ENCODE data around the gene MORC2.

Gene MORC2

DNA sequence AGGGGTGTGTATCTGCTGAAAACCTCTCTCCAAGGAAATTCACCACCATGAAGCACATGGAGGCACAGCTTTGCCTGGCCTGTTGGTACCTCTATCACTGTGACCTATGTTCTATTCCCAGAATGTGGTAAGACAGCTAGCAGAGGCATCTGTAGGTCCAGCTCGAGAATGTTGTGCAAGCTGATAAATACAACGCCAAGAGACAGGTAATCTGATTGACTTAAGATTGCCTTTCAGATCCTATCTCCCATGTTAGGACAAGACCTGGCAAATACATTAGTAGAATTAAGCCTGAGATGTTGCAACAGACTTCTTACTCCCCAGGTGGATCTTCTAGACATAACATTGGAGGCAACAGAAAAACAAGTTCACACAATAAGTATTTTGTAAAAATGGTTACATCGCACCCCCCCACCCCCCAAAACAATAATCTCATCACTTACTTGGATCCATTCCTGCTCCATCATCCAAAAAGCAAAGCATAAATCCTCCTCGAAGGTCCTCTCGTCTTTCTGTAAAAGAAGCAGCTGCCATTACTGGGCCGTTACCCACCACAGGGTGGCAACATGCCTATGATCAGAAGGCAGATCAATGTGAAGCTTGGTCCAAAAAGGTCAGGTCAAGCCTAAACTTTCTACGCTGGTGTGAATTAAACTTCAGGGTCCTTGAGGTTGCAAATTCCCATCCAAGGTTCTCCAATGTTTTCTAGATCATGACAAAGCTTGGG, 18.5 kb downstream of the MORC2 start:
- no peak for DNase-seq (ENCODE audit: low spot score)

DNA sequence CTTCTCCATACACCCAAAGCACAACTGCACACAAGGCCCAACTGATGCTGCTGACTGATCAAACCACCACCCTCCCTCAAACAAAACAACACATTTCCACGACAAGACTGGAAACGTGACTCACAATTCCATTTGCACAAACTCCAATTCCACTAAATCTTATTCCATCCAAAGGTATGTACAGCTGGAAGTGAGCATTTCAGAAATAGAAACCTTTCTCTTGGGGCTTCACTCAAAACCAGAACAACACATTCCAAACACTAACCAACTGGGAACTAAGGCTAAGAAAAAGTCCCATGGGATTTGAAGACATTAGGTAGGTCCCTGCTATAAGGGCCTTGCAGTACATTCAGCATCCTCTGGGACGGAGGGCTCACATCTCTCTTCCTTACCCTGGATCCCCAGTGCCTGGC, 19.6 kb downstream of the MORC2 start:
- no peak for DNase-seq (ENCODE audit: low spot score)

DNA sequence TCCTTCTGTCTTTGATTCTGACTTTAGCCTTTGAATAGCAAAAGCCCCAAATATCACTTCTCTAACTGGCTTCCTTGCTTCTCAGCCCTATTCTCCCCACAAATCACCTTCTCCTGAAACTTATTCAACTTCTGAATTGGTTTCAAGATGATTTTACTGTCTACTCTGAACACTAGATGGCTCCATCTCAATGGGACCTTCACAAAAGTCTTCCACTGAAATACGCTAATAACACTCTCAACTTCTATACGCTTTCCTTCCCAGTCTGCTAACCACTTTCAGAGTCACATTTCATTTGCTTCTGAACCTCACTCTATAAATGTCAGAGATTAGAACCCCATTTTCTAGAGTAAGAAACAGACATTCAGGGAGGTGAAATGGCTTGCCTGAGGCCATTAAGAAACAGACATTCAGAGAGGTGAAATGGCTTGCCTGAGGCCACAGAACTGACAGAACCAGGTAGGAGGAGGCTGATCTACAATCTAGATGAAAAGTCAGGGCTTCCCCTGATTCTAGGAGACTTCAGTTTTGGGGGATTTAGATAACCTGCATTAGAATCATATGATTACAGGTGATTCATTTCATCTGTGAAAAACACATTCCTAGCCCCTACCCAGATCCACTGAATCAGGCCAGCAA, 20.6 kb downstream of the MORC2 start:
- DNase-seq (ENCODE audit: low spot score), result peak; percentile 37

DNA sequence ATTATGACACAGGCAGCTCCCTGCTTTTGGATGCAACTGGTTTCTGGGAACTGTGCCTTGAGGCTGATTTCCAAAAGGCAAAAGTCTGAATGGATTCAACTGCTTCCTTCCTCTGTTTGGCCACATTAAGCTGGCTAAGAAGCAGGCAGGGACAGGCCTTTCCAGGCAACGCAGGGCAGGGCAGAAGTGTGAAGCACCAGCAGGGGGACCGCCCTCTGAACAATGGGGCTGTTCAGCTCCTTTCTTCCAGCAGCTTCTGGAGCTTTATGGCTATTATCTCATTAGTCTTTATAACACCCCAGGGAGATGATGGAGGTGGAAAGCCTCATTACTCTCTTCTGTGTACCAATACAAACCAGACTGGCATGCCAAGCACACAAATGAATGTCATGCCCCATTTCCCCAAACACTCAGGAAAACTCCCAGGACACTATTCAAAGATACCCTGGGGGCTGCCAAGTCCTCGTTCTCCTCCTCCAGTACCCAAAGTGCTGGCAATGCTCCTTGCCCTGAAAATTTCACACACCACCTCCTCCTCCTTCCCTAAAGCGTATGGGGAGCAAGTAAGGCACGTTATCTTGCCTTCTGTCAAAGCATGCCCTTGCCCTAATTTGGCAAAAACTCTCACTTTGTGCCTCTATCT, 21.3 kb downstream of the MORC2 start:
- no peak for DNase-seq (ENCODE audit: low spot score)

DNA sequence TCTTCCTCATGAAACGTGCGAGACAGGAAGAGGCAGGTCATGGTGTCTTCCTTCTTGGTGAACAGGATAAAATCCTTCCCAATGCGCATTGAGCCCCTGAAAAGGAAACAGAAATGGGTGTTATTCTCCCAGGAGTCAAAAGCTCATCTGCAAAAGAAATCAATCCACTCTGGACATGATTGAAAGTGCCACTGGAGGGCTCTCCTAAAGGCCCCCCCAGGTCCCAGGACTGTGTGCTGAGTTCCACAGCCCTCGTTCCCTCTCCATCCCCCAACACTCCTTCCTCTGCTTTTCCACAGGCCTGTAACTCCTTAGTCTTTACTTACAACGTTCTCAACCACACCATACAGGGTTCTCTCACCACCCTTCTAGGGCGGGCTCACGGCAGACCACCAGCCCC, 22.2 kb downstream of the MORC2 start:
- DNase-seq (ENCODE audit: low spot score), result no peak

DNA sequence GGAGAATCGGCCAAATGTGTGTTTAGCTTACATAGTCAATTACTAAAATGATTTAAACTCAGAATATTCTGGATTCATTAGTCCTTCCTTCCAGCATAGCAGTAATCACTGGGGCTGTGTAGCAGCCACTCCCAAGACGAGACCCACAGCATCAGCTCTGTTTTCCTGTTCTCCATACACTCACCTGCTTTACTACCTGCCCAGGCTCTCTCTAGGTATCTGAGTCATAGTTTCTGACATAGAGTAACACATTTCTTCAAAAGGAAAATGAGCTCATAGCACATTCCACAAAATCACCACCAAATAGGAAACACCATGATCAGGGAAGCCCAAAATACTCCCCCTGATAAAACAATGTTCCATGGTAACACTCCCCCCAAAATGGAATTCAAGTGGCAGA, 22.9 kb downstream of the MORC2 start:
- no peak for DNase-seq (ENCODE audit: low spot score)

DNA sequence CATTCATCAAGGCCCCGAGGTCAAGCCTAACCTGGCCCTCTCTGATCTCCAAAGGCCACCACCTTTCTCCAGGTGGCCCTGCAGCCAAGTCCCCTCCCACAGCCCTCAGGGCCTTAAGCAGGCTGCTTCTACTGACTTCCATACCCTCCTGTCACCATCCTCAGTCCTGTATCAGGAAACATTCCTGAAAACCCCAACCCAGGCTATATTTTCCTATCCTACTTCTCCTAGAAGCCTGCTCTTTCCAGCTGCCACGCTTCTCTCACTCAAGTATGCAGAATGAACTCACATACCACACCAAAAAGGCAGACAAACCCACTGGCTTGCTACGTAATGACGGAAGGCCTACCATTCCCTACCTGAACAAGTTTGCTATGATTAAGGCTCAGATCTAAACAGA, 23.6 kb downstream of the MORC2 start:
- no peak for DNase-seq (ENCODE audit: low spot score)

DNA sequence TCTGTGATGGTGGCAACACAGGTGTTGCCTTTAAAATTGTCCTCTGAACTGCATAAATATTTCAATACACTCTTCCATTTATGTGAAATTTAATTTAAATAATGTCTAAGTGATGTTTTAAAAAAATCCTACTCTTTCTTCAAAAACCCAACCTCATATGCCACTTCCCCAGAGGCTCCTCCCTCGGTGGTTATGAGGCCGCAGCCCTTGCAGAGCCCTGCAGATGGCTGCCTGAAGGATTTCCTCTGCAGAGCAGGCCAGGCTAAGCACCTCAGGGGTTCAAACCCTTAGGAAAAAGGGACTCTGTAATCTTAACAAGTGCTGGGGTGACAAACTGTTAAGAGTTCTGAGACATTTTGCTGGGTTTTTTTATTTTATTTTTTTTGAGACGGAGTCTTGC, 25.2 kb downstream of the MORC2 start:
- peak; percentile 55 for DNase-seq (ENCODE audit: low spot score)

DNA sequence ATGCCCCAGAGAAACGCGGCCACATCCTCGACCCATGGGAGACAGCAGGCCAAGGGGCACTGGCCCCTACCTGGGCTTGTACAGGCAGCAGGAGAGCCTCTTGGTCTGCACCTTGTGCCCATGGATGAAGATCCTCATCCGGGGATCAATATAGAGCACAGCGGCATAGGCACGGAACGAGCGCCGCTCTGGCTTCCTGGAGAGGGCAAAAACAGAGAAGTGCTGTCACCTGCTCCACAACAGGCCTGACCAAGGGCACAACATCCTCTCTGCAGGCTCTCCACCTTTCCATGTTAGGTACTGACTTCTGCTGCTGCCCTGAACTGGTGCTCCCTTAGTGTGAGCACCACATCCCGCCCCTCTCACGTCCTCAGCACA, 27.2 kb downstream of the MORC2 start:
- DNase-seq (ENCODE audit: low spot score), result no peak

DNA sequence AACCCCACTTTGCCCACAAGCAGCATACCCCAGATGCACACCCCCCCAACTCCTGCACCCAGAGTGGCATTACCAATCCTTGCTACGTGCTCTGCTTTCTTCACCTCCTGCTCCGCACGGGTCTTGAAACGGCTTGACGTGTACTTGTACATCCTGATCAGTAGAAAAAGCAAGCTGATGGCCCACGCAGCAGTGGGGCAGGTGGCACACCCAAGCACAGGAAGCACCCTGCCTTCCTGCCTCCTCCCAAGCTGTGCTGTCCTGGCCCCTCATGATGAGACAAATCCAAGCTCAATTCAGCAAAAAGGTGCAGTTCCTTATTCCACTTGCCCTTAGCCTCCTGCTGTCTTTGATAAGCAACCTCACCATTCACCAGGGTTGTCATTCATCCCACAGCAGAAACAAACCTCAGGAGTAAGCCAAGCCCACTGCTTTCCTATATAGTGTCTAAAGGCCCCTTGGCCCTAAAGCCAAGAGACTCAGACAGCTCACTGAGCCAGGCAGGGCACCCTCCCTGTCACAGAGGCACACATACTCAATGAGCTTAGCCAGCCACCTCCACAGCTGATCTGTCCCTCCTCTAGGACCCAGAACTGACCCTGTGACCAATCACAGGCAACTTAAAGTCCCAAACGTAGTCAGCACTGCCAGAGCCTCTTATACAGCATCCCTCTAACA, 27.8 kb downstream of the MORC2 start:
- peak; percentile 43 for DNase-seq (ENCODE audit: low spot score)

DNA sequence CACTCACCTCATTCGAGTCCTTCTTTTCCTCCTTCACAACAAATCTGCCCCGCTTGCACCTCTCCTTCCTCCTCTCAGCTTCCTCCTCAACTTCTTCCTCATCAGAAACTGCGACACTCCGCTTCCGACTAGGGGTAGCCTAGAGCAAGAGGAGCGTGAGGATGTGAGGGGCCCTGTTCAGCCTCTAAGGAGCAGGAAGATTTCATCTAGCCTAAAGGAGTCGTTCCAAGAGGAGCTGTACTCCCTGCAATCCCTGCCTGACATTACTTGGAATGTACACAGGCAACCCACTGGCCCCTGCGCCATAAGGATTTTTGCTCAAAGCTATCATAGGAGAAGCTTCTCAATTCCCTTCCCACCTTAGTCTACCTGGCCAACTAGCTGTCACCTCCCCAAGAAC, 34.5 kb downstream of the MORC2 start:
- no peak for DNase-seq (ENCODE audit: low spot score)

DNA sequence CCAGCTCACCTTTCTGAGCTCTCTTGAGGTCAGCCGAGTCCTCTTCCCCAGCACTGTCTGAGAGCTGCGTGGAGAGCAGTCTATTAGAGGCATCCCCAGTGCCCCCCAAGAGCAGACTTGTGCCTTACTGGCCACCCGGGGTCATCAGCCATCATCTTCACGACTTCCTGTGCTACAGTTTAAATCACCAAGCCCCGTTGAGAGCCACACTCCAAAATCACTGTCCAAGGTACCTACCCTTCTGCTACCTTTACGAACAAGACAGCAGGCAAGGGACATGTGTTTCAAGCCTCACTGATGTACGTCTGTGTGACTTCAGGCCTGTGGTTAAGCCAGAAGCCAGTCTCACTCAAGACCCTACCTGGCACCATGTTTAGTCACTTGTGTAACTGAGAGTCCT, 35.1 kb downstream of the MORC2 start:
- DNase-seq (ENCODE audit: low spot score), result no peak

DNA sequence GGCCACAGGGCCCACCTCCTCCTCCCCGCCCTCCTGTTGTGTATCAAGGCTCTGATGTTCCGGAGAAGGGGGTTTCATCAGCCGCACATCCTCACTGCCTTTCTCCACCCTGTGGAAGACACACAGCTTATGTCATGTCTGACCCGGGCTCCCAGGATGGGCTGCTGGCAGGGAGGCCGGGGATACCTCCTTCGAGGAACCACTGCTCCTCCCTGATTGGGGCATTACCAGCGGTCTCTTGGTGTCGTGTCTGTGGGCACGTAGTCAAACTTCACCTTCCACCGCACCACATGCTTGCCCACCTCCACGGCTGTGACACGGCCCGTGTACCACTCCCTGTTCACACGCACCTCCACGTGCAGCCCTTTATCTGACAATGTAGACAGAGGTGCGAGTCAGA, 35.9 kb downstream of the MORC2 start:
- DNase-seq (ENCODE audit: low spot score), result no peak

DNA sequence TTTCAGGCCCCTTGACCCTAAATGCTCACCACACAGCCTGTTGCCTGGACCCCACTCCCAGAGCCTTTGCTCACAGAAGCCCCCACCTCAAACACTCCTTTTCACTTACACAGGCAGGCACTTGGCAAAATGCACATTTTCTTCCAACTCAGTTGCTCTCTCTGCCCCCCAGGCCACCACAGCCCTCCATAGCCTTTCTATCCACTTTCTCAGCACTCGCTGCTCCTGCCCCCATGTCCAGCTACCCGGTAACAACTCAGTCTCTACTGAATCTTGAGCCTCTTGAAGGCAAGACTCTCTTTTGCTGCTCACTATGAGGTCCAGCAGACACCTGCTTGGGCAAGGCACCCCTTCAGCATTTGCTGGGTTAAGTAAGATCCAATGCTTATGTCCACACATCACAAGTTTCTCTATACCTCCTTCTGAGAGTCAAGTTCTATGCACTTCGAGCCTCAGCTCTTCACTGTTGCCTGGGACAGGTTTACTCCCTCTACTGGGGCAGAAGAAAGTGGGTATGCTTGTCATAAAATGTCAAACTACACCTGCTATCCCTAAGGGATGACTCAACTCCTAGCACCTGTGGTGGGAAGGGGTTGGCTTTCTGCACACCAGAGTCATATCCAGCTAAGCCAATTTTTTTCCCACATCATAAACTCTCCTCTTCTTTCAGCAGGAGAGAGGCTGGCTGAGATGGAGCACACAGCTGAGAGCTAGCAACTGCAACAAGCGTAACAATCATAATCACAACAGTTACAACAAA, 36.9 kb downstream of the MORC2 start:
- no peak for DNase-seq (ENCODE audit: low spot score)

DNA sequence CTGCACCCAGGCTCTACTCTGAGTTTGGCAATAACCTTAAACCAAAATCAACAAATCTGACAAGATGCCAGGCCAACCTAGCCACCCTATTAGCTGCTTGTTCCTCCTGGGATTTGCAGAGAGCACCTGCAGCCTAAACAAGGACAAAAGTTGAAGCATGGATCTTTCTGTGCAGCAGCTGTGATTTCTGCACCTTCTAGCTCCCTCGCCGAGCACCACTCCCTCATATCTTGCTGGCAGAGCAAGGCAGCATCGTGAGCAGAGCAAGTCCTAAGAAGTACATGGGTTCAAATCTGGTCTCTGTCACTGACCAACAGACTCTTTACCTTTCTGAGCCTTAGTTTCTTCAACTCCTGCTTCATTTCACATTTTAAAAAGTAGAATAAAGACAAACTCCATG, 38.3 kb downstream of the MORC2 start:
- no peak for DNase-seq (ENCODE audit: low spot score)

DNA sequence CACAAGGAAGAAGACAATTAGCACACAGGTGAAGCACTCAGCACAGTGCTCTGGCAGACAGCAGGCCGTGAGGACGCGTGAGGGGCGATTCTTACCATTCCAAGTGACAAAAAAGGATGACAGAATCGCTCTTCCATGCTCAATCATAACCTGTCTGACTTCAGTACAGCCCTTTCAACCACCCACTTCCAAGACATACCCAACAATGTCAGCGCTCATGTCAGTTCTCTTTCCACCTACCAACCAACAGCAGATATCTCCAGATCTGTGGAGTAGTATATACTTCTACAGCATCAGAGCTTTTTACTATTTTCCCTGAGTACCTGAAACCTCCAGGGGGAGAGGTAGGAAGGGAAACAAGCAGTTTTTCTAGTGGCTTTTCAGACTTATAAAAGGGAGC, 40.2 kb downstream of the MORC2 start:
- no peak for DNase-seq (ENCODE audit: low spot score)

DNA sequence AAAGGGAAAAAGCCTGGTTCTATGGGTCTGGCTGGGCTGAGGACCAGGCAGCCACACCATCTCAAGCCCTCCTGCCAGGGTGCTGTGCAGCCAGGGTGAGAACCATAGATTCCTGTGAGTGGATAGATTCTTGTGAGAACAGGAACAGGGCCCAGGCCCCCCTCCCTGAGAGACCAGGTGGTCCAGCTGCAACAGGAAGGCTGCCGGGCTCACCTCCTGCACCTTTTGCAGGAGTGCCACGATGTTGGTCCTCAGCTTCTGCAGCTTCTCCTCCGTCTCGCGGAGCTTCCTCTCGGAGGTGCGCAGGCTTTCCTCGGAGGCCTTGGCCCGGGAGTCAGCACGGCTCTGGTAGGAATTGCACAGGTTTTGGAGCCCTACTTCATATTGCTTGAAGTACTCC, 40.8 kb downstream of the MORC2 start:
- no peak for DNase-seq (ENCODE audit: low spot score)

DNA sequence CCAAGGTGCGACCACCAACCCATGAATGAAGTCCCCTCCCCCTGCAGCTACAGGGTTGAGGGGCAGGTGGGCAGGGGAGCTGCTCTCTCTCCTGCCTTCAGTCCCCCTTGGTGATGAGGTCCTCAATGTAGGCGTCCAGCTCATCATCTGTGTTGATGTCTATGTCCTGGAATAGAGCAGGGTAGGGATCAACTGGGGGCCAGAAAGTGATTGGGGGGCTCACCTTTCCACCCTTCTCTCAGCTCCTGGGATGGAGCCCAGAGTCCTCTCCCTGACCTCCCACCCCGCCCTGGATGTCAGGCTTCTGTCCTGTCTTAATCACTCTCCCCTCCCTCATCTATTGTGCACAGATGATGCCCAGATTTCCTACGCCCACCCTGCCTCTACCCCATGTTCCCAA, 41.9 kb downstream of the MORC2 start:
- DNase-seq (ENCODE audit: low spot score), result no peak

DNA sequence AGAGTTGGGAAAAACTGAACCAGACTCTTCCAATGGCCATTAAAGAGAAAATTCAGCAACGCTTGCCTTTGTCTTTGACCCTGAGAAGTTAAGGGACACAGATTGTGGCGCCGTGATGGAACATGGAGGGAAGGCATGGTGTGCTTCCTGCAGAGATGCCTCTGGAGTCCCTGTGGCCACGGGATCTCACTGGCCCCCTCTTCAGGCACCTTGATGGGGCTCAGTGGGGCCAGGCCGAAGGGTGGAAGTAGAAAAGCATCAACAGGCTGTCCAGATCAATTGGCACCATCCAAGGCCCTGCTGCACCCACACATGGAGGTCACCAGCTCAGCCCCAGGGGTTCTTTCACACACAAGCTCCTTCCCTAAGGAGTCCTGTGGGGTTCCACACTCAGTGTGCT, 42.9 kb downstream of the MORC2 start:
- no peak for DNase-seq (ENCODE audit: low spot score)

DNA sequence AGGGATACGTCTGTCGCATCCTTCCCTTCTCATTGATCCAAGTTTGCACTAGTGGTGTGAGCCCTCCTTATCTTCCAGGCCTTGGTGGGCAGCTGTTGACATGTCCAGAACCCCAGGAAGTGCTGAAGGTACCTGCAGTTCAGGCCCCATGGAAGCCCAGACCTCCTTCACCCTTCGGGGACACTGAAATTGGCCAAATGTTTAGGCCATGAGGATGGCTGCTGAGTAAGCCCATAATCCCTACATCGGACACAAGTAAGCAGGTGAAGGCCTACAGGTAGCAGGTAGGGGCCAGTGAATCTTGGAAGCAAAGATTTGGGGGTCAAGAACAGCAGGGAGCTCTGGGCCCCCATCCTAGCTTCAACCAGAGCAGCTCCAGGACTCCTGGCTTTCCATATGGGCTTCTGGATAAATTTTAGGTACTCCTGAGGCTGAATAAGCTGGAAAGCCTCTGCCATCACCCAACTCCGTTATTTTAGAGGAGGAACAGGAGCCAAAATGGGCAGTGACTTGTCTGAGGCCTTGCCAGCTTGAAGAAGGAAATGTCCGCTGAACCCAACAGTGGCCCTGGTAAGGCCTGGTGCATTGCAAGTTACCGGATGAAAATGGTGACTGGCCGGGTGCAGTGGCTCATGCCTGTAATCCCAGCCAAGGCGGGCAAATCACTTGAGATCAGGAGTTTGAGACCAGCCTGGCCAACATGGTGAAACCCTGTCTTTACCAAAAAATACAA, 45.2 kb downstream of the MORC2 start:
- DNase-seq (ENCODE audit: low spot score), result no peak

DNA sequence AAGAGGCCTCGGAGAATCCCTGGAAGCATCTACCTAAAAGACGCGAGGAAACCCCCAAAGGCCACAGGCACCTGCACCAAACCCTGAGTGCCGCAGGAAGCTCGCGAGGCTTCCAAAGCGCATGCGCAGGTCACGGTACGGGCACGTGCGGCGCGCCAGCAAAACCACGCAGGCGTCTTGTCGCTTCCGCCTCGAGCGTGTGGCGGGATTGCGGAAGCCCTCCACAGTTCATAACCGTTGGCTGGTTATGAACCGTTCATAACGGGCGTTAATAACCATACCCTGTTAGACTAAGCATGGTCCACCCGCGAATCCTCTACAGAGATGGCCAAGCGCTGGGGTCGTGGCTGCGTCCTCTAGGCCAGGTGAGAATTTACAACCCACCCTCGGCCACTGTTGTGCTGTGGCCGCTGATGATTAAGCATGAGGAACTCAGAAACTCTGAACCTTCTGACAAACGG, 46.4 kb downstream of the MORC2 start:
- DNase-seq (ENCODE audit: low spot score), result peak; percentile 85

DNA sequence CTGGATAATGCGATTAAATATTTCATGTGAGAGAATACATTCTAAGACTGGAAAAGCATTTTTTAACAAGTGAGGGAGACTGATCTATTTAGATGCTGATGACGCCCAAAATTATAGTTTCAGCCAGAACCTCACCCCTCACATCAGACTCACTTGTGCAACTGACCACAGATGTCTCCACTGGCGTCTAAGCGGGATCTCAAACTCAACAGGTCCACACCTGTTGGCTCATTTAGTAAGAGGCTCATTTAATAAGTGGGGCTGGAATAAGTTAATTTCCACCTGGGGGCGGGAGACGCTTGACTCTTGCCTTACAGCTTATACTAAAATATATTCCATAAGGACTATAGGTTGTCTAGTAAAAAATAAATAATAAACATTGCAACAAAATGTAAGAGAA, 47.5 kb downstream of the MORC2 start:
- no peak for DNase-seq (ENCODE audit: low spot score)

All from CD4-positive, alpha-beta T cell treated with Interleukin-15 for 4 hours (primary cell).